ENCODE measurements around the gene EIF1.

- no peak for TF ChIP-seq CTCF (IDR thresholded peaks at IDR 0.05)
- no peak for TF ChIP-seq POLR2A (IDR thresholded peaks at IDR 0.05)
Measured at GRCh38 chr17:41663451-41664171, 25.1 kb upstream of the EIF1 start.
